T-helper 1 cell treated with Interleukin-12 subunit alpha and Interleukin-12 subunit beta and Interleukin-4 antibody, amounts not matched to agents 30 ng/mL and 1 ng/mL, for 36 hours (primary cell): ENCODE measurements around the gene PSAP. TPM values are rescaled to one million over a fixed set of nuclear protein-coding genes. Genes with fewer than 3 reads are reported as not detected.

Source experiments
- intact Hi-C: fragments of 100-400 bp; cut with micrococcal nuclease; formaldehyde crosslinking; loops from one replicate; pipeline ENCODE4 v1.15.1; 2024
- total RNA-seq: library from RNA; stranded (reverse); gene quantifications from 2 replicates; pipeline ENCODE4 v1.2.3, GENCODE V29; 2022

The PSAP gene
- total RNA-seq, 1 donor from 2014 or later, result 188 TPM

DNA sequence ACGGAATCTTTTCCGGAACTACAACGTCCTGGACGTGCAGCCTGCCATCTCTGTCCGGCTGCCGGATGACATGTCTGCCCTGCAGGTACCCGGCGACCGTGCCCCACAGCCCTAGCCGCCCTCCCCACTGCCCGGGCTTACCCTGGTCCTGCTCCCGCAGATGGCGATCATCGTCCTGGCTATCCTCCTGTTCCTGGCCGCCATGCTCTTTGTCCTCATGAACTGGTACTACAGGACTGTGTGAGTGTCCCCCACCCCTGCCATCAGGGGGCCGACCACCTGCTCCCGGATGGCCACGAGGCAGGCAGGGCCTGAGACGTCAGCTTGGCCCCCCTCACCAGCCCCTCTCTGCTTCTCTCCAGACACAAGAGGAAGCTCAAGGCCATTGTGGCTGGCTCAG lies 39.7 kb downstream of the PSAP start:
- intact Hi-C loops, result loop anchor here (5.0 to 10.0 kb wide), 2 partner anchors 99 to 207 kb away; no protein-coding TSS in a partner anchor

DNA sequence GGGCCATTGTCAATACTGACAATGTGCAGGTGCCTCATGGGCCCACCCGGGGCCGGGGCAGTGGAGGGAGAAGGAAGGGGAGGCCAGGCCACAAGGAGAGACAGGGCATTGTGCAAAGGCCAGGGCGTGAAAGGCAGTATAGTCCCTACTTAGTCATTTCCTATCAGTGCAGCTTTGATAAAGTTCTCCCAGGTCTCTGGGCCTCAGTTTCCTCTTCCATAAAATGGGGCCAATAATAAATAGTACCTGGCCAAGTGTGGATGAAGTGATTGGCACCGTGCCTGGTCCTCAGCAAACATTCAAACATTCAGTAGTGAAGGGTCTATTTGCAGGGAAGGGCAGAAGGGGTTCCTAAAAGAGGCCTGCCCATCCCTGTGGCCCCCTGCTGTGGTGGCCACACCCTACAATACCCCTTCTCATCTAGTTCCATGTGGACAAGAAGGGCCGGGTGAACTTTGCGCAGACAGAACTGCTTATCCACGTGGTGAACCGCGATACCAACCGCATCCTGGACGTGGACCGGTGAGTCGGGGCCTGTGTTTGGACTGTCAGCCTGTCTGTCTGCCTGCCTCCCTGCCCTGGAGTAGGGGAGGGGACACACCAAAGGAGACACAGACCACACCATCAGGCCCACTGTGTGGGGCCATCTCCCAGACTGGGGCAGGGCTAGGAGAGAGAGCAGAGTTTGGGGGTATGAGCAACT lies 40.9 kb downstream of the PSAP start:
- intact Hi-C loops, result loop anchor here (5.0 to 10.0 kb wide), 2 partner anchors 98 to 205 kb away; no protein-coding TSS in a partner anchor

DNA sequence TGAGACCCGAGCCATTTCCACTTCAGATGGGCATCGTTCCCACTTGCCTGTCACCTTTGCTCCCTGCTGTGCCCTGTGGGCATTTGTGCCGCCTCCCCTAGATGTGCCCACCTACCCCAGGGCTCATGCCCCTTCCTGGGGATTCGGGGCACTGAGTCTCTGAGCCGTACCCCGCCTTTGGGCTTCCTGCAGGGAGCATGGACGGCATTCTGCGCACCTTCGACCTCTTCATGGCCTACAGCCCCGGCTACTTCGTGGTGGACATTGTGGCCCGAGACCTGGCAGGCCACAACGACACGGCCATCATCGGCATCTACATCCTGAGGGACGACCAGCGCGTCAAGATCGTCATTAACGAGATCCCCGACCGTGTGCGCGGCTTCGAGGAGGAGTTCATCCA lies 41.4 kb downstream of the PSAP start:
- intact Hi-C loops, result loop anchor here (5.0 to 10.0 kb wide), 2 partner anchors 97 to 205 kb away; no protein-coding TSS in a partner anchor

DNA sequence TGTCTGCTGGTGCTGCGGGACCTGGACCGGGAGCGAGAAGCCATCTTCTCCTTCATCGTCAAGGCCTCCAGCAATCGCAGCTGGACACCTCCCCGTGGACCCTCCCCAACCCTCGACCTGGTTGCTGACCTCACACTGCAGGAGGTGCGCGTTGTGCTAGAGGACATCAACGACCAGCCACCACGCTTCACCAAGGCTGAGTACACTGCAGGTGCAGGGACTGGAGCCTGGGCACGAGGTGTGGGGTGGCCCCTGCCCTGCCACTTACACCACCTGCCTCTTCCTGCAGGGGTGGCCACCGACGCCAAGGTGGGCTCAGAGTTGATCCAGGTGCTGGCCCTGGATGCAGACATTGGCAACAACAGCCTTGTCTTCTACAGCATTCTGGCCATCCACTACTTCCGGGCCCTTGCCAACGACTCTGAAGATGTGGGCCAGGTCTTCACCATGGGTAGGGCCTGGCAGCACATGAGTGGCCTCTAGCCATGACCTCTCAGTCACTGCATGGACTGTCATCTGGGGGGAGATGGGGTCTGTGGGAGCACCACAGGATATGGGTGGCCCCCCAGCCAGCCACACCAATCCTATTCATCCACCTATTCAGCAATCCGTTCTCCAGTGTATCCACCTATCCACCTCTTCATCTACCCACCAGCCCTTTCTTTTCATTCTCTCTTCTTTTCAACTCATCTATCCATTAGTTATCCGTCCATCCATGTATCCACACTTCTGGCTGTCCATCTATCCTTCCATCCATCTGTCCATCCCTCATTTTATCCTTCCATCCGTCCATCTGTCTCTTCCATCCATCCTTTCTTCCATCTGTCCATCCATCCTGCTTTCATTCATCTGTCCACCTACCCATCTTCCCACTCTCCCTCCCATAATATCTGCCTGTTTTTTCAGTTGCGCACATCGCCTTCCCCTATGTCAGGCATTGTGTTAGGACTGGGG lies 43.2 kb downstream of the PSAP start:
- intact Hi-C loops, result no loop called here

DNA sequence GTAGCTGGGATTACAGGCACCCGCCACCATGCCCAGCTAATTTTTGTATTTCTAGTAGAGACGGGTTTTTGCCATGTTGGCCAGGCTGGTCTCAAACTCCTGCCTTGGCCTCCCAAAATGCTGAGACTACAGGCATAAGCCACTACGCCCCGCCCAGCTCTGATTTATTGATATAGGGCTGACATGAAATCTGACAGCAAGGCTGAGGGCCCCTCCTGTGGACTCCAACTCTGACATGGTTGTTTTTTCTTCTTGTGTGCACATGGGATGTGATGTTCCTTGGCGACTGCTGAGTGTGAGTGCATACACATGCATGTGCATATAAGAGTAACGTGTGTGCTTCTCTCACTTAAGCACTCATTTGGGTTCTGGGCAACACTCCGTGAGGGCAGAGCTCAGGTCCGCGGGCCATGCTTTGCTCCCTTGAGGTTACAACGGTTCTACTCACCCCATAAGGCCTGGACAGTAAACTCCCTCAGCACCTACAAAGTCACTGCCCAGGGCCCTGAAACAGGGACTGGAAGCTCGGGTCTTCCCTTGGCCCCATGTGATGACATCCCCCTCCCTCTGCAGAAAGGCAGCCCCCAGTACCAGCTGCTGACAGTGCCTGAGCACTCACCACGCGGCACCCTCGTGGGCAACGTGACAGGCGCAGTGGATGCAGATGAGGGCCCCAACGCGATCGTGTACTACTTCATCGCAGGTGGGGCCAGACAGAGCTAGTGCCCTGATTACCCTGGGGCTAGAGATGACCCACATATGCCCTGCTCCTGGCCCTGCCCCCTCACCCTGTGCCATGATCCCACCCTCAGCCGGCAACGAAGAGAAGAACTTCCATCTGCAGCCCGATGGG lies 44.1 kb downstream of the PSAP start:
- intact Hi-C loops, result no loop called here

DNA sequence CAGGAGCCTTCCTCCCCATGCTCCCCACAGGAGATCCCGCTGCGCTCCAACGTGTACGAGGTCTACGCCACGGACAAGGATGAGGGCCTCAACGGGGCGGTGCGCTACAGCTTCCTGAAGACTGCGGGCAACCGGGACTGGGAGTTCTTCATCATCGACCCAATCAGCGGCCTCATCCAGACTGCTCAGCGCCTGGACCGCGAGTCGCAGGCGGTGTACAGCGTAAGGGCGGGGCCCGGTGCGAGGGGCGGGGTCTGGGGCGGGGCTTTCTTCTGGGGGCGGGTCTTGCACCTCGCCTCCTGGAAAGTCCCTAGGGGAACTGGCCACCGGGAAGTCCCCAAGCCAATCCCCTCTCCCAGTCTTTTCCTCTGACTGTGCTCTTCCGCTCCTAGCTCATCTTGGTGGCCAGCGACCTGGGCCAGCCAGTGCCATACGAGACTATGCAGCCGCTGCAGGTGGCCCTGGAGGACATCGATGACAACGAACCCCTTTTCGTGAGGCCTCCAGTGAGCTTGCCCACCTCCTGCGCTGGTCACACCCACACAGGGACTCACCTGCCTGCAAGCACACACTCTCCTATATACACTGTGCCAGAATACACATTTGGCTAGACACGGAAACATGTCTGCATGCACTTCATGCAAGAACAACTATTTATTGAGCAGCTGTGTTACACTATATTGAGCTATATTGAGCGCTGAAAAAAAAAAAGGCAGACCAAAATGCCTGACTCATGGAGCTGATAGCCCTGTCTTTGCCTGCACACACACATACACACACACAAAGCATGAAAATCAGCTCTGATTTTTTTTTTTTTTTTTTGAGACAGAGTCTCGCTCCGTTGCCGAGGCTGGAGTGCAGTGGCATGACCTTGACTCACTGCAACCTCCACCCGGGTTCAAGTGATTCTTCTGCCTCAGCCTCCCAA lies 45.0 kb downstream of the PSAP start:
- intact Hi-C loops, result no loop called here

DNA sequence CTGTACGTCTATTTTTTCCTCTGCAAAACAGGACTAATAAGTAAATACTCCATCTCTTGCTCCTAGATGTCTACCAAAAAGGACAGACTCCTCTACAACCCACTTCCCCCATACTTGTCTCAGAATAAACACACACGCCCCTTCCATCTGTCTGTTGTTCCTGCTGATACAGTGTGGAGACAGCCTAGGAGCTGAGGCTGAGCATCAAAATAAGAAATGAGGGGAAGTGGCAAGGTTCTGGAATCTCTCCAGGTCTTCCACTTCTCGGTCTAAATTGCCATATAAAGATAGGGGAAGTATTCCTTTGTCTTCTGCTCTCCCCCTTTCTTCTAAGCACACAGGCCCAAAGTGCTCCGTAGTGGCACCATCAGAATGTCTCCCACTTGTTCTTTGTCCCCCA lies 47.0 kb downstream of the PSAP start:
- intact Hi-C loops, result no loop called here

DNA sequence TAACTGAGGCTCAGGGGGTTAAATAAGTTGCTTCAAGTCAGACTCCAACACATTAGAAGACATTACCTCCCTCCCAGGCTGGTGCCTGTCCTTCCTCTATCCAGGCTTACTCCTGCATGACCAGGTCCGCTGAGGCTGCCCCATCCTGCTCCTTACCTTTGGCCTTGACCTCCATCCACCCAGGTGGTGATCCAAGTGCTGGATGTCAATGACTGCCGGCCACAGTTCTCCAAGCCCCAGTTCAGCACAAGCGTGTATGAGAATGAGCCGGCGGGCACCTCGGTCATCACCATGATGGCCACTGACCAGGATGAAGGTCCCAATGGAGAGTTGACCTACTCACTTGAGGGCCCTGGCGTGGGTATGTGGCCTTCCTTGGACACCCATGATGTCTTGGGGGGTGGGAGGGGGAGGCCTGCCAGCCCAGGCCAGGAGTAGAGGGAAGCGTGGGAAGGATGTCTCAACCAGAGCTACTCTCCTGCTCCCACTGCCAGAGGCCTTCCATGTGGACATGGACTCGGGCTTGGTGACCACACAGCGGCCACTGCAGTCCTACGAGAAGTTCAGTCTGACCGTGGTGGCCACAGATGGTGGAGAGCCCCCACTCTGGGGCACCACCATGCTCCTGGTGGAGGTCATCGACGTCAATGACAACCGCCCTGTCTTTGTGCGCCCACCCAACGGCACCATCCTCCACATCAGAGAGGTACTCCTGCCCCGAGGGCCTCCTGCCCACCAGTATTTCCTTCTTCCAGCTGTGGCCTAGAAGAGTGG lies 48.1 kb downstream of the PSAP start:
- intact Hi-C loops, result no loop called here

DNA sequence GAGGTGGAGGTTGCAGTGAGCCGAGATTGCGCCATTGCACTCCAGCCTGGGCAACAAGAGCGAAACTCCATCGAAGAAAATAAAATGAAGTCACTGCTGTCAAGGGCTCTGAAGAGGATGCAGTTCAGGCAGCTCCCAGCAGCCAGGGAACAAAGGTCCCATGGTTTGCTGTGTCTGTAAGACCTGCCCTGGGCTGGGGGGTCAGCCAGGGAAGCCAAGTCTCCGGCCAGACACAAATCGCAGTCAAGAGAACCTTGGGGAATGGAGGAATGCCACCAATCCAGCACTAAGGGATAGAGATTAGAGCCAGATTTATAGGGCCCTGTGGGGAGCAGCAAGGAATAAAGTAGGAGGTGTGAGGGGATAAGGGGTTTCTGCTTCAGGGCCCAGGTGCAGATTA lies 48.8 kb downstream of the PSAP start:
- intact Hi-C loops, result no loop called here

DNA sequence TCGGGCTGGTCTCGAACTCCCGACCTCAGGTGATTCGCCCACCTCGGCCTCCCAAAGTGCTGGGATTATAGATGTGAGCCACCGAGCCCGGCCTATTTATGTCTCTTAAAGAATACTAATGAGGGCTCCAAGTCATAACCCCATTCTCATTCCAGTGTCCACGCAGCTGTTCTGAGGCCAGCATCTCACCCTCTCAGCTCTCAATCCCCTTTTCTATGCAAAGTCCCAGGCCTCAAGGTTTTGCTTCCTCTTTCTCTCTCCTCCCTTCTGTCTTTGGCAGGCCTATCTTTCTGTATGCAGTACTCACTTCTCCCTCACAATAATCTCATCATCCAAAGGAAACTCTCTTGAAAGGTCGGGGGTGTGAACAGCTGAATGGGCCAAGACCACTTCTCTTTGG lies 49.7 kb downstream of the PSAP start:
- intact Hi-C loops, result no loop called here

DNA sequence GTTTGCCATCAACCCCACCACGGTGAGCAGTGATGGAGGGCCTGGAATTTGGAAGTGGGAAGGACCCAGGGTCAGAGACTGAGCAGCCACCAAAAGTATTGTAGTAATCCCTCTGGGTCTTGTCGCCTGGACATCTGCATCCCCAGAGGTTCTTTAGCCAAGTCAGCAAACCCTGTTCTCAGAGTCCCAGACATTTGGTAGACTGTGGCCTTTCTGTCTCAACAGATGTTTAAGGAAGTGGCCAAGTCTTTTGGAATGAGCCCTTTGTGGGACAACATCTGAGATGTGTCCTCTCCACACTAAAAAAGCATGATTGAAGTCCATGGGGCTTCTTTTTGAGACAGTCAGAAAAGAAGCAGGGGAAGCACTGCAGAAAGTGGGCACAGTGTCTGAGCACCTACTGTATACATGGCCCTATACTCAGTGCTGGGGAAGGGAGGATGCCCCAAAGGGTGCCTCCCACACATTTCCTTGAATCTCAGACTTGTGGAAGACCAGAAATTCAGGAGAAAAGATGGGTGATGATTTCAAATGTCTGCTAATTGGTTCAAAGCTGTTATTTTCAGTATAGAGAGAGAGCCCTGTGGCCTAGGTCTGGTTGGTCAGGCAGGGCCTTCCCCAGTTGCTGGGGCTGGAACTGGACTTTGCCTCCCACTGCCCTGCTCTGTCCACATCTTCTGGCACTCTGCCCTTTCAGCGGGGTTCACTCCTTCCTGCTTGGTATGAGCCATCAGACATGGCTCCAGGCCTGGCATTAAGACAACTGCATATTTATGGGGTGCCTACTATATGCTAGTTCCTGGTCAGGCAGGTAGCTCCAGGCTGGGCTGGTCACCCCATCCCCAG lies 51.2 kb downstream of the PSAP start:
- intact Hi-C loops, result no loop called here

DNA sequence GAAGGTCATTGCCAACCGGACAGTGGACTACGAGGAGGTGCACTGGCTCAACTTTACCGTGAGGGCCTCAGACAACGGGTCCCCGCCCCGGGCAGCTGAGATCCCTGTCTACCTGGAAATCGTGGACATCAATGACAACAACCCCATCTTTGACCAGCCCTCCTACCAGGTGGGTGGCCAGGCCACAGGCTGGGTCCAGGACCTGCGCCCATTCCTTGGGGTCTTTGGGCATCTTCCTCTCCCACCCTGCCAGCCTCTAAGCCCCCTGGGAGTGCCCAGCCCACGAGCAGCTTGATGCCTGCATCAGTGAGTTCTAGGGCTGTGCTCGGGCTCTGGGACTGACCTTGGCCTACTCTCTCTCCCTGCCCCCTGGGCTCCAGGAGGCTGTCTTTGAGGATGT lies 51.9 kb downstream of the PSAP start:
- intact Hi-C loops, result no loop called here

DNA sequence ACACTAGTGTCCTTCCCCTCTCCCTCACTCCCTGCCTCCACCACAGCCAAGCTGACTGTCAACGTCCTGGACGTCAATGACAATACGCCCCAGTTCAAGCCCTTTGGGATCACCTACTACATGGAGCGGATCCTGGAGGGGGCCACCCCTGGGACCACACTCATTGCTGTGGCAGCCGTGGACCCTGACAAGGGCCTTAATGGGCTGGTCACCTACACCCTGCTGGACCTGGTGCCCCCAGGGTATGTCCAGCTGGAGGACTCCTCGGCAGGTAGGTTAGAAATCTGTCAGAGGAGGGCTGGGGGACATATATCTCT lies 52.8 kb downstream of the PSAP start:
- intact Hi-C loops, result no loop called here

DNA sequence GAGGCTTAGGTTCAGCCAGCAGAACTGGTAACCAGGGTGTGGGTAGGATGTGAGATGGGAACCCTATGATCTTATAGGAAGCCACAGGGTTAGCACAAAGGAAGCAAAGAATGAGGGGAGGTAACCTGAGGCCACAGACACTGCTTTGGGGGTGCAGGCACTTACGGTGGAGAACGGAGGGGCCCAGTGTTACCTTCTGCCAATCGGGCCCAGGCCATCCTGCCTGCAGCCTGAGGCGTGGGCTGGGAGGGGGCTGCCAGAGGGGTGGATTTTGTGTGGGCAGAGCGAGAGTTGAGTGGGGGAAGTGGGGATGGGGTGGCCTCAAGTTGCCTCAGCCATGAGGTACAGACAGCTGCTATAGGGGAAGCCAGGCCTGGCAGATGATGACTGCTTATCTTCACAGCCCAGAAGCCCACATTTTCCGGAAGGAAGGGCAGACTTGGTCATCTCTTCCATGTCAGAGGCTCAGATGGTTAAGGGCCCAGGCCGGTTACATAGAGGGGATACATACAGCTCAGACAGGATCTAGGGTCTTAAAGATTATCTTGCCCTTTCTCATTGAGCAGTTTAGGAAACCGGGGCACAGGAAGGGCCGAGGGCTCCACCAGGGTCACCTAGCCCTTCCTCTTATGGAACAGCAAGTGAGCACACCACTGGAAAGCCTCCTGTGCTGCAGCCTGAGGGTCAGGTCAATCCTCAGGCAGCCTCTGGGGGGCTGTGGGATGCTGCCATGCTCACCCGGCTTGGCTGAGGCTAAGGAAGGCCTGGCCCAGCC lies 53.3 kb downstream of the PSAP start:
- intact Hi-C loops, result no loop called here

DNA sequence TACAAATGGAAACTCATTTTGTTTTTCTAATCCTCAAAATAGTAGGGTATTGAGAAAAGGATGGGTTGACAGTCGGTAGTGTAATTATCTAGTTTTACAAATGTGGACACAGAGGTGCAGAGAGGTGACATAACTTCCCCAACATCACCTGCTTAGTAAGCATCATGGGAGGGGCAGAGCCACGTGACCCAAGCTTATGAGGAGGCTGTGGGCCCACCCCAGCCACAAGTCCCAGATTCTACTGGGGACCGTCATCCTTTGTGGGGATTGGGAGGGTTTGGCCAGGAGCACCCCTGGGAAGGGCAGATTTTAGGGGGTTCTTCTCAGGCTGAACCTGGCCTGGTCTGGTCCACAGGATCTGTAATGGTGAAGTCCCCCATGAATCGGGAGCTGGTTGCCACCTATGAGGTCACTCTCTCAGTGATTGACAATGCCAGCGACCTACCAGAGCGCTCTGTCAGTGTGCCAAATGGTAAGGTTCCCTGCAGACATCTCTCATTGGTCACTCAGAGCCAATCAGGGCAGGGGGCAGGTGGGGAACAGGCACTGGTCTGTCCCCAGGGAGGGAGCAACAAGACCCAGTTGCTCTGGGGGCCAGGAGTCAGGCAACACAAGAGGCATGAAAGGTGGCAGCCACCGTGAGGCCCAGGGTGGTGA lies 54.2 kb downstream of the PSAP start:
- intact Hi-C loops, result no loop called here

DNA sequence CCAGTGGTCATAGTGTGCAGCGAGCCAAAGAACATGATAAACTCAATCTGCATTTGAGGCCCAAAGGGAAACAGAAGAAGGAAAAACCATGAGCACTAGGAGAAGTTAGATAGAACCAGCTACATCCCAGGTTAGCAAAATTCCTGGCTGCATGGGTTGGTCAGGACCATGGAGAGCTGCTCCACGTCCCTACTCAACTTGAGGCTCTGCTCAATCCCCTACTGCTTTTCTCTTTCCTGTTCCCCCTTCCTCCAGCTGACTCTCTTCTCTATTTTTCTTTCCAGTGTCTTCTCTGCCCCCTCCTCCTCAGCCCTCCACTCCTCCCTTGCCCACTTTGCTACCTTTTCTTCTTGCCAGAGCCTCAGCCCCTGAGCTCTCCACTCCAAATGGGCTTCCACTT lies 55.8 kb downstream of the PSAP start:
- intact Hi-C loops, result no loop called here

DNA sequence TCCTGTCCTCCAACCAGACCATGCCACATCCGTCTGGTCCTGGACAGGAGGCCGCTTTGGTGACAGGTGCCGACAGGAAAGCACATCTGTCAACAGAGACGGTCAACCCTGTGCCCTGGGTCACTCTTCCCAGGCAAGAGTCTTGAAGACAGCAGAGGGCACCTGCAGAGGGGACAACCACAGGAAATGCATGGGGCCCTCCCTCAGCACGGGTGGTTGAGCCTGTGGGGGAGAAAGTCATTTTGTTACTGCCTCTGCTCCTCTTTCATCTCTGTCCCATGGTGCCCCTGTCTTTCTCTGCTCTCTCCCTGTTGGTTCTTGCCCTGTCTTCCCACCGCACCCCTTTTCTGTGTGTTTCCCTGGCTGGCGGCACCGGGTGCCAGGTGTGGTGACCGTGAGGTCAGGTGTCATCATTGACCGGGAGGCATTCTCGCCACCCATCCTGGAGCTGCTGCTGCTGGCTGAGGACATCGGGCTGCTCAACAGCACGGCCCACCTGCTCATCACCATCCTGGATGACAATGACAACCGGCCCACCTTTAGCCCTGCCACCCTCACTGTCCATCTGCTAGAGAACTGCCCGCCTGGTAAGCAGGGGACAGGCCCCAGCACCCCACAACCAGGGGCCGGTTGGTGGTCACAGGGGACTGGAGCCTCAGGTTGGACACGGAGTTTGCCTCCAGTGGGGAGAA lies 60.2 kb downstream of the PSAP start:
- intact Hi-C loops, result no loop called here
